GM15510 (cell line): Measurements from ENCODE around the gene ARHGEF10L.

Source experiments
- POLR2A ChIP-seq: IDR thresholded peaks from 3 replicates; pipeline ENCODE4 v1.6.1; 2011; ENCODE audit warnings: borderline replicate concordance; ENCODE audit not compliant: insufficient read length; ENCODE audit errors: extremely low read depth

ARHGEF10L gene

GRCh38 chr1:17614586-17614985 is 75.1 kb downstream of the ARHGEF10L start:
- TF ChIP-seq POLR2A = no peak

GRCh38 chr1:17615157-17615556 is 75.7 kb downstream of the ARHGEF10L start:
- TF ChIP-seq POLR2A = no peak

GRCh38 chr1:17615959-17616358 is 76.5 kb downstream of the ARHGEF10L start:
- TF ChIP-seq POLR2A = no peak

- TF ChIP-seq POLR2A = no peak
Measured at GRCh38 chr1:17616731-17617279, 77.3 kb downstream of the ARHGEF10L start.

- TF ChIP-seq POLR2A = no peak
Measured at GRCh38 chr1:17617787-17618557, 78.5 kb downstream of the ARHGEF10L start.

- TF ChIP-seq POLR2A = no peak
Measured at GRCh38 chr1:17618558-17619247, 79.2 kb downstream of the ARHGEF10L start.

GRCh38 chr1:17620448-17620847 is 81.0 kb downstream of the ARHGEF10L start:
- no peak for TF ChIP-seq POLR2A

GRCh38 chr1:17621691-17622090 is 82.2 kb downstream of the ARHGEF10L start:
- no peak for TF ChIP-seq POLR2A

- no peak for TF ChIP-seq POLR2A
Measured at GRCh38 chr1:17622823-17623222, 83.3 kb downstream of the ARHGEF10L start.

- TF ChIP-seq POLR2A = no peak
Measured at GRCh38 chr1:17624611-17625233, 85.2 kb downstream of the ARHGEF10L start.

GRCh38 chr1:17627239-17628052 is 87.9 kb downstream of the ARHGEF10L start:
- no peak for TF ChIP-seq POLR2A

GRCh38 chr1:17629460-17629859 is 90.0 kb downstream of the ARHGEF10L start:
- TF ChIP-seq POLR2A = no peak

GRCh38 chr1:17630048-17630830 is 90.7 kb downstream of the ARHGEF10L start:
- no peak for TF ChIP-seq POLR2A

GRCh38 chr1:17630986-17631385 is 91.5 kb downstream of the ARHGEF10L start:
- TF ChIP-seq POLR2A = no peak
